Middle frontal gyrus (tissue), 1 donor: ENCODE data around the gene GLOD4.
"Not testable (repeated sequence)": the region's sequence is repeated elsewhere in the genome, so short reads cannot be mapped to it uniquely, and the experiment has no call there.

Experiments
- DNase-seq: peaks from one replicate; pipeline ENCODE4 v3.0.0-alpha.2; 2015; ENCODE audit warnings: low spot score; ENCODE audit errors: extremely low spot score

The GLOD4 gene

DNA sequence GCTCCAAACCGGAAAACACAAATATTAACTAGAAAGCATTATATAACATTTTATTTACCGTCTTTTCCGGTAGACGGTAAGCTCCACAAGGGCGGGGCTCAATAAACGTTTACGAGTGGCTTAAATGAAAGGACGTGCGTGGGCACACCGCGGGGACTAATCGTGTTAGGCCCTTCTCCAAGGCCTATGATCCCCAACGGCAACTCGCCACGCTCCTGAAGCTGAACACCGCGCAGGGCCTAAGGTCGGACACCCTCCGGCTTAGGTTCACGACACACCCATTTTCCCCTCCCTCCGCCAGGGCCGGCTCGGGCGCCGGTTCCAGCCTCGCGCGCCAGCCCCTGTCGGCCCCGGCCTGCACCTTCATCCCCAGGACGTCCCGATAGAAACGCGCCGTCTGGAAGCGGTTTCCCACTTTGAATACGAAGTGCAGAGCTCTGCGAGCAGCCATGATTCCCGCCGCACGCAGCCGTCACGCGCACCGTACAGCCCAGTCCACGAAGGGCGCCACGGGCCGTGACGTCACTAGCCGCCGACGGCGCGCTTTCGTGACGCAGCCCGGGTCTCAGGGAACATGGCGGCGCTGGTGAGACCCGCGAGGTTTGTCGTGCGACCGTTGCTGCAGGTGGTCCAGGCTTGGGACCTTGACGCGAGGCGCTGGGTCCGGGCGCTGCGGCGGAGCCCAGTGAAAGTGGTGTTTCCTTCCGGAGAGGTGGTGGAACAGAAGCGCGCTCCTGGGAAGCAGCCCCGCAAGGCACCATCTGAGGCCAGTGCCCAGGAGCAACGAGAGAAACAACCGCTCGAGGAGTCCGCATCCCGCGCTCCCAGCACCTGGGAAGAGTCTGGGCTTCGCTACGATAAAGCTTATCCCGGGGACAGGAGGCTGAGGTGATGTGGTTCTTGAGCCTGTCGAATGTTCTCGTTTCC lies at the start of gene GLOD4, which contains the start of gene MRM3:
GLOD4 (minus strand) TSS at position 476 of the 927 bp plus-strand sequence; CDS start at position 451, 25 bp downstream.
MRM3 (plus strand) TSS at position 549 of the 927 bp plus-strand sequence; CDS start at position 575, 26 bp downstream.
- DNase-seq = peak; percentile 83

DNA sequence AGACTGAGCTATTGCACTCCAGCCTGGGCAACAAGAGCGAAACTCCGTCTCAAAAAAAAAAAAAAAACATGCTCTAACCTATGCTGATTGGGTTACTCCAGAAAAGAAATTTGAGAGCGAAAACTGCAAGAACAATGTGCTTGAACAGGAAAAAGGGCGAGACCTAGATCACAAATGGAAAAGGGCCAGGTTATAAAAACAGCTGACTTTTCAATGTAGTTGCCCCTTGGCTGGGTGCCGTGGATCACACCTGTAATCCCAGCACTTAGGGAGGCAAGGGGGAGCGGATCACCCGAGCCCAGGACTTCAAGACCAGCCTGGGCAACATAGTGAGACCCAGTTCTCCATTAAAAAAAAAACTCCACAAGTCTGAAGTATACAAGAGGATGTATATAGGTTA lies 48.9 kb upstream of the GLOD4 start:
- DNase-seq = no peak

GRCh38 chr17:830381-830780 lies 48.3 kb upstream of the GLOD4 start:
- no peak for DNase-seq

DNA sequence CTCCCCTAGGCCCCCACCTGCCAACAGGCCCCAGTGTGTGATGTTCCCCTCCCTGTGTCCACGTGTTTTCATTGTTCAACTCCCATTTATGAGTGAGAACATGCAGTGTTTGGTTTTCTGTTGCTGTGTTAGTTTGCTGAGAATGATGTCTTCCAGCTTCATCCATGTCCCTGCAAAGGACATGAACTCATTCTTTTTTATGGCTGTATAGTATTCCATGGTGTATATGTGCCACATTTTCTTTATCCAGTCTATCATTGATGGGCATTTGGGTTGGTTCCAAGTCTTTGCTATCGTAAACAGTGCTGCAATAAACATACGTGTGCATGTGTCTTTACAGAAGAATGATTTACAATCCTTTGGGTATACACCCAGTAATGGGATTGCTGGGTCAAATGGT lies 47.5 kb upstream of the GLOD4 start:
- not testable (repeated sequence) for DNase-seq

DNA sequence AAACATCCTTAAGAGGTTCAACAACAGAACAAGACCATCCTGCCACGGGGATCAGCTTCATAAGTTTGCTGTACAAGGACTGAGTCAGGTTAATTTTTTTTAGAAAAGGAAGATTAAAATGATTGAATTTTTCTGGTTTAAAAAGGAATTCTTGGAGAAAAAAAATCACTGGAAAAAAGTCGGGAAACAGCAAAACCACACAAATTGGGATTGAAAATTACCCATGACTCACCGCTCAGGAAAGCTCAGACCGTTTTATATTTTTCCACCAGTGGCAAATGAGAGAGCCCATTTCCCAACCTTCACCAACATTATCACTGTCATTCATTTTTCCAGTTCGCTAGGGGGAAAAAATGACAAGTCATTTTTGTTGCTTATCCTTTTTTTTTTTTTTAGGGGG lies 46.7 kb upstream of the GLOD4 start:
- DNase-seq = no peak

DNA sequence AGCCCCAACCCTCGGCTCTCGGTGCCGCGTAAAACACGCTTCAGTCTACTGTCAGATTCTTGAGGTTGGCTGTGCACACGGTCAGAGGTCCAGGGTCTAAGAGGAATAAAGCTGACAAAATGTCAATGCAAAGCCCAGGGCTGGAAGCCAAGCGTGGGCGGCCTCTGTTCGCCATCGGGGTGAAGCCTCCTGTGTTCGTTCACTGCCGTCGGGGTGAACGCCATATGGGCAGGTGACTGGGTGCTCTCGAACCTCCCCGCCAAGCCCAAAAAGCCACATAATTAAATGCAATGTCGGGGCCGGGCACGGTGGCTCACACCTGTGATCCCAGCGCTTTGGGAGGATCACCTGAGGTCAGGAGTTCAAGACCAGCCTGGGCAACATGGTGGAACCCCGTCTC lies 44.7 kb upstream of the GLOD4 start:
- DNase-seq = no peak

DNA sequence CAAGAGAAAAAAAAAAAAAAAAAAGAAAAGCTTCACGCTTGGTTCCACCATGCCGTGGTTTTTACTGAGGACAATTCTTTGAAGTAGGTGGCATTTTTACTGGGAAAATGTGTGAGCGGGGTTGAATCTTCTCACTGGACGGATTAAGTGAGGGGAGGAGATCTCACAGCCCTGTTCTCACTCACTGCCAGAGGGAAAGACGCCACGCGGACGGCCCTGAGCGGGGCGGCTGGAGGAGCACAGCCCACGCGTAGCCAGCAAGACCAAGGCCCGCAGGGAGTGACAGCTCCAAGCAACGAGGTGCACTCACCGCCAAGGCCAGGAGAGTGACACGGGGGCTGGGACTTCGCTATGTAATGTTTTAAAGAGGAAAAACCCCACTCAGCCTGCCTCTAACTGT lies 43.1 kb upstream of the GLOD4 start:
- DNase-seq = no peak

- DNase-seq = no peak
Observed at GRCh38 chr17:824378-824777, 42.3 kb upstream of the GLOD4 start.

GRCh38 chr17:823501-823902 lies 41.4 kb upstream of the GLOD4 start:
- no peak for DNase-seq

GRCh38 chr17:819251-819650 lies 37.2 kb upstream of the GLOD4 start:
- no peak for DNase-seq

DNA sequence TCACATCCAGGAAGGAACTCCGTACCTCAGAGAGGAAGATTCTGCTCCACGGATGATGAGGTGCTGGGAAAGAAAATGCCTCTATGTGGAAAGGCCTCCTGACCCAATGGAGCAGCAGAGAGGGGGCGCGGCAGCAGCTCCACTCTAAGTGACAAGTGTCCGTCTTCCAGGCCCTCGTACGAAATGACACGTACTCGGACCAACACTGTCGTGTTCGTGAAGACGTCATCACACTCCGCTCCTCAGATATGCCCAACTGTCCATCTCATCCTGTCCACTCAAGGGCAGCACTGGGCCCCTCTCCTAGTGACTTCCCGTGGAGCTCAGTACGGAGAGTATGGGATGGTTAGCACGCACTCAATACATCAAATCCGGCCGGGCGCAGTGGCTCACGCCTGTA lies 32.3 kb upstream of the GLOD4 start:
- no peak for DNase-seq

DNA sequence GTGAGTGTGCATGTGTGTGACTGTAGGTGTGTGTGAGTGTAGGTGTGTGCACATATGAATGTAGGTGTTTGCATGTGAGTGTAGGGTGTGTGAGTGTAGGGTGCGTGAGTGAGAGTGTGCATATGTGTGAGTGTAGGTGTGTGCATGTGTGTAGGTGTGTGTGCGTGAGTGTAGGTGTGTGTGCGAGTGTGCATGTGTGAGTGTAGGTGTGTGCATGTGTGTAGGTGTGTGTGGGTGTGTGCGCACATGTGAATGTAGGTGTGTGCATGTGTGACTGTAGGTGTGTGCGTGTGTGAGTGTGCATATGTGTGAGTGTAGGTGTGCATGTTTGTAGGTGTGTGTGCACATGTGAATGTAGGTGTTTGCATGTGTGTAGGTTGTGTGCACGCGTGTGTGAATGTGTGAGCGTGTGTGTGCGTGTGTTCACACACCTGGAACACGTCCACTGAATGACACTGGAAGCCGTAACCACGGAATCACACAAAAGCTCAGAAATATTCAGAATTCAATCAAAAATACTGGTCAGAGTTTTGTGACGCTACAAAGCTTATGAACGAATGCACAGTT lies 30.6 kb upstream of the GLOD4 start:
- no peak for DNase-seq

DNA sequence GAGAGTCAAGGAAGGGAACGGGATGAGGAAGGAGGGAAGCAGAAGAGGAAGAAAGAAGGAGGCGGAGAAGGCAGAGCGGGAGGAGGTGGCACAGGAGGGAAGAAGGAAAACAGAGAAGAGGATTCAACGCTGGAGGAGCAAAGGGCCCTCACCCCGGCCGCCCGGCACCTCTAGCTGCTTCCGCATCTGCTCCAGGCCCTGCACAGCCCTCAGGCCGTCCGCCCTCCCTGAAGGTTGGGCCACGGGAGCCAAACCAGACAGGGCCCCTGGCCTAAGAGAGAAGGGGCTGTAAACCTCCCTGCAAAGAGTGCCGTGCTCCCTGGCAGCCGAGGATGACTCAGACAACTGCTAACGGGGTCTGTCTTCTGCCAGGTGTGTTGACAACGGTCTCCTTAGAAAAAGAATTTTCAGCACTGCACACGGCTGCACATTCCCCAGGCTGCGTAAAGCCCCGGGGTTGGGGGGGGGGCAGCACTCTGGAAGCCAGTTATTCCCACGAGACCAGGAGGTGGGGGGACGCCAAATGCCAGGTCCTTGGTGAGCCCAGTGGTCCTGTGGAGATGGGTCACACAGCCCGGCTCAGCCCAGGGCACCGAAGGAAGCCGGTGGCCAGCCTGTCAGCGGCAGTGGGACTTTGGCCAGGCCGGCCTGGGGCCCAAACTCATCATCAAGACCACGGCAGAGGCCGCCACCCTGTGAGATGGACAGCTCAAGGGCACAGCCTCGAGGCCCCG lies 29.1 kb upstream of the GLOD4 start:
- no peak for DNase-seq

DNA sequence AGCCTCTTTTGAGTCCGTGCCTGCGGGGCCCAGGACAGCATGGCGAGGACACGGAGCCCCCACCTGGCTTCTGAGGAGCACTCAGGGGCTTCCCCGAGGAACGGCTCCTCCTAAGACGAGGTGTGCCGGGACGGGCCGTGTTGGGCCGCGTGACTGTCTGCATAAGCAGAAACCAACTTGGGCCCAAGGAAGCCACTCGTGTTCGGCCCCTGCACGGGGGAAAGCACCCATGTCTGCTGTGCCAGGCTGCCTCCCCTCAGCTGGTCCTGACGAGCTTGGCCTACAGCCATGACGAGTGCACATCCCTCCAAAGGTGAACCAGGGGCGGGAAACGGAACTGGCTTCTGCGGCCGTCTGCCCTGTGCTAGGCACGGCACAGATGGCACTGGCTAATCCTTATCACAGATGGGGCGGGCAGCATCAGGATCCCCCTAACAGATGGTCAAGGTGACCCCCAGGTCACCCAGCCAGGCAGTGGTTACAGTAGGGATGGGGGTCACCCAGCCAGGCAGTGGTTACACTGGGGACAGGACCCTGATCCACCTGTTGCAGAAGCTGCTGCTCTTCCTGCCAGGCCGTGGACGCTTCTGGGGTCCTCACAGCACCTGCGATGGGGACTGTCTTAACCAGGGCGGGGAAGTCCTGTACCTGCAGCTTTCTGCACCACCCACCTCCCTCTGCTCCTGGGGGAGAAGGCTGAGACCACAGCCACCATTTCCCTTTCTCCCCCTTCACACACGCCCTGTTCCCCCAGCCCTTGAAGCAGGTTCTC lies 25.6 kb upstream of the GLOD4 start:
- no peak for DNase-seq

- no peak for DNase-seq
Observed at GRCh38 chr17:806781-807522, 24.9 kb upstream of the GLOD4 start.

GRCh38 chr17:806346-806745 lies 24.3 kb upstream of the GLOD4 start:
- DNase-seq = no peak

DNA sequence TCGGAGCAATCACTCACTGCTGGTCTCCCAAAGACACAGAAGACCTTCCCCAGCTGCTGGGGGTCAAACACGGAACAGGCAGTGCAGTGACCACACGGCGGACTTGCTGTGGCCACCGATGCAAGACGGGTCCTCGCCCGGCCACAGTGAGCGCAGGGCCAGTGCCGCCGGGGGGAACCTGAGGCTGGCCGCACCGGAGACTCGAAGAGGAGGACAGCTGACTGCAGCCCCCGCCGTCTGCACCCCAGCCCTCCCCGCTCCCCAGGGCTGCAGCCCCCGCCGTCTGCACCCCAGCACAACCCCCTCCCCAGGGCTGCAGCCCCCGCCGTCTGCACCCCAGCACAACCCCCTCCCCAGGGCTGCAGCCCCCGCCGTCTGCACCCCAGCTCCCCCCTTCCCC lies 23.8 kb upstream of the GLOD4 start:
- DNase-seq = not testable (repeated sequence)

DNA sequence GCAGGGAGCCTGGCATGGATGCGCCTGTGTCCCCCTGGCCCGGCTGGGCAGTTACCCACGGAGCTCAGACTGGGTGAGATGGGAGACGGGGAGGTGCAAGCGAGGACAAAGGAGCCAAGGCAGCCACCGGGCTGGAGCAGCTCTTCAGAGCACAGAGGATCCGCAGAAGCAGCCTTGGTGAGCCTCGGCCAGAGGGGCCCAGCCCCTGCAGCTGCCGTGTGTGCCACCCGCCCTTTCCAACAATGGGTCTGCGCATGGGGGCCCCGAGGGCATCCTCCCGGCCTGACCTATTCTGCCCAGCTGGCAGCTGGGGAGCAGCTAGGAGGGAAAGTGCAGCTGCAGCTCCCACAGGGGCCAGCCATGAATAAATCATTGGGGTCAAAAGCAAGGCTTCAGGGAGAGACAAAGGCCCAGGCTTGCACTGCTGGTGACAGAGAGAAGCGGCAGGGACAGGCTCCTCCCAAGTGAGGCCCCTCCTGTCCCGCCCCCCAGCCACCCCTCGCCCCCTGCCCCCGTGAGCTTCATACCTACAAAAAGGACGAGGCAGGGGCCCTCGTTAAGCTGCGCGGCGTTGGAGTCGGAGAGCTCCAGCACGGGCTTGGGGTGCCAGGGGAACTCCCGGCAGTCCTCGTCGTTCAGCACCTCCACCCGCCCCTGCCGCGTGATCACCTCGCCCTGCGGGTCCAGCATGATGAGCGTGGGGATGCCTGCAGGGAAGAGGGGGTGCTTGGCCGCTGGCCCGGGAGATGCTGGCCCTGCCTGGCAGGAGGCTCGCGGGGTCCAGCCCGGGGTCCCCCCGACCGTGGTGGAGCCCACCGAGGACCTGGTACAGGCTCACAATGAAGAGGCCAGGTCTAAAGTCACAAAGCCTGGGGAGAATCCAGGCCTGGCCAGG lies 22.7 kb upstream of the GLOD4 start:
- no peak for DNase-seq
